HuH-7.5 (cell line): ENCODE results near the gene NOM1.
A peak's percentile ranks its signal among the peaks of the same experiment; 100 is the strongest.
"Not testable (repeated sequence)": the region's sequence is repeated elsewhere in the genome, so short reads cannot be mapped to it uniquely, and the experiment has no call there.

Experiments
- DNase-seq: peaks from one replicate; pipeline ENCODE4 v3.0.0; 2011; ENCODE audit warnings: low spot score

The NOM1 gene

DNA sequence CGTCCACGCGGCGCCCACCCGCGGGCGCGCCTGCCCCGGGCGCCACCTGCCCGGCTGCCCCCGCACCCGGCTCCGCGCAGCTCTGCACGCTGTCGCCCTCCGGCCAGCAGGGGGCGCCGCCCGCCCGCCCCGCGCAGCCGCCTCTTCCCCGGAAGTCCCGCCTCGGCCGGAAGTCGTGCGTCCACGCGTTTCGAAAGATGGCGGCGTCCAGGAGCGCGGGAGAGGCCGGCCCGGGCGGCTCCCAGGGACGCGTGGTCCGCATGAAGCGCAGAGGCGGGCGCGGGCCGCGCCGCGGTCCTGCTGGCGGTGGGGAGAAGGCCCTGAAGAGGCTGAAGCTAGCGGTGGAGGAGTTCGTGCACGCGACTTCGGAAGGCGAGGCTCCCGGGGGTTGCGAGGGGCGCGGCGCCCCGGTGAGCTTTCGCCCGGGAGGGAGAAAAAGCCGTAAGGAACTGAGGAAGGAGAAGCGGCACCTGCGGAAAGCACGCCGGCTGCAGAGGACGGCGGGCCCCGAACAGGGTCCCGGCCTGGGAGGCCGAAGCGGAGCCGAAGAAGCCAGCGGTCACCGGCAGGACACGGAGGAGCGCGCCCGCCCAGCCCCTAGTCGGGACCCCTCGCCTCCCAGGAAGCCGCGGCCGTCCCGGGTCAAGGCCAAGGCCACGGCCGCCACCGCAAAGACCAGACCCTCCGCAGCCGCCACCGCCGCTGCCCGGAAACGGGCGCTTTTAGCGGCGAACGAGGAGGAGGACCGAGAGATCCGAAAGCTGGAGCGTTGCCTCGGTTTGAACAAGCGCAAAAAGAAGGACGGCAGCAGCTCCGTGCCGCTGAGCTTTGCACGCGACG lies at the start of gene NOM1:
Gene NOM1 (plus strand): TSS at position 172 of the 840 bp plus-strand sequence. CDS start 26 bp downstream, at position 198.
- peak; percentile 88 for DNase-seq

- DNase-seq: not testable (repeated sequence)
Measured at GRCh38 chr7:156900093-156900492, 49.4 kb upstream of the NOM1 start.

GRCh38 chr7:156903232-156903909 lies 46.1 kb upstream of the NOM1 start:
- DNase-seq: no peak

DNA sequence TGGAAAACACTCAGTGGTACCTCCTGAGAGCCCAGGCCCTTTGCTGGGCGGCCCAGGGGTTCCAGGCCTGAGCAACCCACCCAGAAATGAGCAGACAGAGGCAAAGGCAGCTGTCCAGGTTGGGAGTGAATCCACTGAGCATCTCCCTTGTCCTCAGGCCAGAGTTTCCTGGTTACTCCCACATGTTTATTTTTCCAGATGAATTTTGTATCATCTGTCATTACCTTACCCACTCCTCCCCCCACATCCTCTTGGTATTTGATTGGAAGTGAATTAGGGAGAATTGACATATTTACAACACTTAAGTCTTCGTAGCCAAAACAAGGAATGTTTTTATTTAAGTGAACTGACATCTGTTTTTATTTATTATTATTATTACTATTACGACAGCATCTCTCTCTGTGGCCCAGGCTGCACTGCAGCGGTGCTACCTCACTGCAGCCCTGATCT lies 43.3 kb upstream of the NOM1 start:
- no peak for DNase-seq

- DNase-seq: no peak
Measured at GRCh38 chr7:156907656-156908055, 41.9 kb upstream of the NOM1 start.

DNA sequence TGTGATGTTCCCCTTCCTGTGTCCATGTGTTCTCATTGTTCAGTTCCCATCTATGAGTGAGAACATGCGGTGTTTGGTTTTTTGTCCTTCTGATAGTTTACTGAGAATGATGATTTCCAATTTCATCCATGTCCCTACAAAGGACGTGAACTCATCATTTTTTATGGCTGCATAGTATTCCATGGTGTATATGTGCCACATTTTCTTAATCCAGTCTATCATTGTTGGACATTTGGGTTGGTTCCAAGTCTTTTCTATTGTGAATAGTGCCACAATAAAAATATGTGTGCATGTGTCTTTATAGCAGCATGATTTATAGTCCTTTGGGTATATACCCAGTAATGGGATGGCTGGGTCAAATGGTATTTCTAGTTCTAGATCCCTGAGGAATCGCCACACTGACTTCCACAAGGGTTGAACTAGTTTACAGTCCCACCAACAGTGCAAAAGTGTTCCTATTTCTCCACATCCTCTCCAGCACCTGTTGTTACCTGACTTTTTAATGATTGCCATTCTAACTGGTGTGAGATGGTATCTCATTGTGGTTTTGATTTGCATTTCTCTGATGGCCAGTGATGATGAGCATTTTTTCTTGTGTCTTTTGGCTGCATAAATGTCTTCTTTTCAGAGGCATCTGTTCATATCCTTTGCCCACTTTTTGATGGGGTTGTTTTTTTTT lies 39.8 kb upstream of the NOM1 start:
- DNase-seq: not testable (repeated sequence)

DNA sequence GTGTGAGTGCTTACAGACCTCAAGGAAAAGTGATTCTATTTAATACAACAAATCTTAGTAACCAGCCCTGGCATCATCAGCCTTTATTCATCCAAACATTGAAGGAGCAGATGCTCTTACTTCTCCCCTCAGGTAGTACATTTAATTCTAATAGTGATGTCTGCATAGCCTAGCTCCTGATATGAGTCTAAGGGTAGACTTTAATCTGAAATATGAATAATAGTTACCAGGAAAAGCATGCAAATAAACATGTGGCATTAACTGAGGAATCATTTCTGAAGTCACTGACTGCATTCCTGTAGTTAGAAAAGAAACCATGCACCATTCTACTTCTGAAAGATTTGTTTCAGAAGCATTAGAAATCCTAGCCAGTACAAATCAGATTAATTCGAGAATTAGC lies 30.9 kb upstream of the NOM1 start:
- DNase-seq: no peak

- DNase-seq: no peak
Measured at GRCh38 chr7:156919132-156919713, 30.3 kb upstream of the NOM1 start.

DNA sequence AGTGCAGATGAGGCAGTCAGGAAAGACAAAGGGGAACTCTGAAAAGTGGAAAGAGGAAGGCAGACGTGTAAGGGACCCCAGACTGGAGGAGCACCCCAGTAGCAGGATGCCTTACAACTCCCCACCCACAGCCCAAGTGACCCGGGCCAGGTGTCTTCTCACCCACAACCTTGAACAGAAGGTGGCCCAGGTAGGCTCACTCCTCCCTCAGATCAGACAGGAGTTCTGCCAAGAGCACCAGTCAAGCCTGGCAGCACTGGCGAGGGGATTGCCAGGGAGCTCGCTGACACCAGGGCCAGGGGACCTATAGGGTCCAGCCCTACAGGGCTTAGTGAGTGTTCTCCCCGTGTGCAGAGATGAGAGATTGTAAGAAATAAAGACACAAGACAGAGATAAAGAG lies 29.4 kb upstream of the NOM1 start:
- DNase-seq: no peak

DNA sequence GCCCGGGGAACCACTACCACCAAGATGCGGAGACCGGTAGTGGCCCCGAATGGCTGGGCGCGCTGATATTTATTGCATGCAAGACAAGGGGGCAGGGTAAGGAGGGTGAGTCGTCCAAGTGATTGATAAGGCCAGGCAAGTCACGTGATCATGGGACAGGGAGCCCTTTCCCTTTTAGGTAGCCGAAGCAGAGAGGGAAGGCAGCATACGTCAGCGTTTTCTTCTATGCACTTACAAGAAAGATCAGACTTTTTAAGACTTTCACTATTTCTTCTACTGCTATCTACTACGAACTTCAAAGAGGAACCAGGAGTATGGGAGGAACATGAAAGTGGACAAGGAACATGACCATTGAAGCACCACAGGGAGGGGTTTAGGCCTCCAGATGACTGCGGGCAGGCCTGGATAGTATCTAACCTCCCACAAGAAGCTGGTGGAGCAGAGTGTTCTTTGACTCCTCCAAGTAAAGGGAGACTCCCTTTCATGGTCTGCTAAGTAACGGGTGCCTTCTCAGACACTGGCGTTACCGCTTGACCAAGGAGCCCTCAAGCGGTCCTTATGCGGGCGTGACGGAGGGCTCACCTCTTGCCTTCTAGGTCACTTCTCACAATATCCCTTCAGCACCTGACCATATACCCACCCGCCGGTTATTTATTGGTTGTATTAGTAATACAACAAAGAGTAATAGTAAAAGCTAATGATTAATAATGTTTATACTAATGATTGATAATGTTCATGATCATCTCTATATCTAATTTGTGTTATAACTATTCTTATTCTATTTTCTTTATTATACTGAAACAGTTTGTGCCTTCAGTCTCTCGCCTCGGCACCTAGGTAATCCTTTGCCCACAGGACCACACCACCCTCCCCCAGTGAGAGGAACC lies 28.8 kb upstream of the NOM1 start:
- DNase-seq: not testable (repeated sequence)

DNA sequence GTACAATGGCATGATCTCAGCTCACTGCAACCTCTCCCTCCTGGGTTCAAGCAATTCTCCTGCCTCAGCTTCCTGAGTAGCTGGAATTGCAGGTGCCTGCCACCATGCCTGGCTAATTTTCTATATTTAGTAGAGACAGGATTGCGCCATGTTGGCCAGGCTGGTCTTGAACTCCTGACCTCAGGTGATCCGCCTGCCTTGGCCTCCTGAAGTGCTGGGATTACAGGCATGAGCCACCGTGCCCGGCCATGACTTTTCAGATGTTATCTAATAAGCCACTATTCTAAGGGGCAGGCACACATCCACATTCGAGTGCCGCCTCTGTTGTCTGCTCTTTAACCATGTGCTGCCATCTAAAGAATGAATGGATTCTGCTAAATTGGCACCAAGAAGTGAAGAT lies 27.2 kb upstream of the NOM1 start:
- DNase-seq: not testable (repeated sequence)

DNA sequence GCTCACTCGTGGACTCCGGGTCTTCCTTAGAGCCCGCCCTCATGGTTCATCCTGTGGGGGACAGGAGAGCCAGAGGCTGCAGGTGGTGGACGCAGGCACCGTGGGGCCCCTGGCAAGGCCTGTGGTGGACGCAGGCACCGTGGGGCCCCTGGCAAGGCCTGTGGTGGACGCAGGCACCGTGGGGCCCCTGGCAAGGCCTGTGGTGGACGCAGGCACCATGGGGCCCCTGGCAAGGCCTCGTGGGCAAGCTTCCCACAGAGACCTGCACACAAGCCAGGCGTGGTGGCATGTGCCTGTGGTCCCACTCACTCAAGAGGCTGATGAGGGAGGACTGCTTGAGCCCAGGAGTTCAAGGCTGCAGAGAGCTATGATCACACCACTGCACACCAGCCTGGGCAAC lies 23.7 kb upstream of the NOM1 start:
- DNase-seq: not testable (repeated sequence)

GRCh38 chr7:156927571-156928405 lies 21.7 kb upstream of the NOM1 start:
- DNase-seq: no peak

- no peak for DNase-seq
Measured at GRCh38 chr7:156928406-156928747, 21.1 kb upstream of the NOM1 start.

GRCh38 chr7:156929789-156930539 lies 19.5 kb upstream of the NOM1 start:
- no peak for DNase-seq

DNA sequence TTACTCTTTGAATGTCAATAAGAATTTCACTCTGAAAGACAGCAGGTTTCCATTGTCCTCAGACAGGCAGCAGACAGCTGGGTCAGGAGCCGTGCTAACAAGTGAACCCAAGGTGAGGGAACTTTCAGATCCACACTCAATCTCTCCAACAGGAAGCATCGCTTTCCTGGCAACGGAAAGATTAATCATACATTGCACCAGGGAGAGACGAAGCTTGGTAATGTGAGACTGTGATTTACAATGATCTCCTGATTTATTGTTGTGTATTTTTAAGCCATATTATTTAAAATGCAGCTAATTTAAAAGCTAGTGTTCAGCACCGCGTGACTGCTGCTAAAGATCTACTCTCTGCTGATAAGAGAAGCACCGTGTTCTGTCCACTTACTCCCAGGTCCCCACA lies 17.5 kb upstream of the NOM1 start:
- DNase-seq: peak; percentile 40

- no peak for DNase-seq
Measured at GRCh38 chr7:156935250-156935649, 14.3 kb upstream of the NOM1 start.

- not testable (repeated sequence) for DNase-seq
Measured at GRCh38 chr7:156936766-156937165, 12.7 kb upstream of the NOM1 start.

- DNase-seq: no peak
Measured at GRCh38 chr7:156940421-156941122, 8.9 kb upstream of the NOM1 start.
